SK-N-SH treated with all-trans-retinoic acid at 6 μM for 48 hours (cell line): ENCODE data around the gene PLCB4.

Experiments used
- ESRRG ChIP-seq: fragments of 250-450 bp; sonication (Bioruptor Pico); IDR thresholded peaks from 2 replicates; pipeline ENCODE4 v1.6.1; 2021; ENCODE audit warnings: mild to moderate bottlenecking
- GLIS3 ChIP-seq: fragments of 250-450 bp; sonication (Bioruptor Pico); IDR thresholded peaks from 2 replicates; pipeline ENCODE4 v1.5.0; 2020; ENCODE audit warnings: mild to moderate bottlenecking, moderate library complexity
- SNAI2 ChIP-seq: fragments of 250-450 bp; sonication (Bioruptor Pico); IDR thresholded peaks from 2 replicates; pipeline ENCODE4 v1.5.0; 2020; ENCODE audit warnings: mild to moderate bottlenecking, moderate library complexity
- ZC3H10 ChIP-seq: fragments of 250-450 bp; sonication (Bioruptor Pico); IDR thresholded peaks from 2 replicates; pipeline ENCODE4 v1.5.1; 2021; ENCODE audit warnings: mild to moderate bottlenecking, moderate library complexity
- ZNF70 ChIP-seq: fragments of 450-650 bp; formaldehyde crosslinking; IDR thresholded peaks from 2 replicates; pipeline ENCODE4 v1.5.0; 2020; ENCODE audit warnings: mild to moderate bottlenecking, moderate library complexity
- TF ChIP-seq, protein P1 (sequence below): fragments of 250-450 bp; sonication (Bioruptor Pico); IDR thresholded peaks from 2 replicates; pipeline ENCODE4 v1.8.0; 2020; ENCODE audit warnings: mild to moderate bottlenecking, moderate library complexity, borderline replicate concordance

- TF ChIP-seq SNAI2 (CRISPR knock-in tag) (no peak), ZNF70 (CRISPR knock-in tag) (no peak), GLIS3 (CRISPR knock-in tag) (no peak), ZC3H10 (CRISPR knock-in tag) (no peak), ESRRG (CRISPR knock-in tag) (no peak)
- TF ChIP-seq, protein P1, sequence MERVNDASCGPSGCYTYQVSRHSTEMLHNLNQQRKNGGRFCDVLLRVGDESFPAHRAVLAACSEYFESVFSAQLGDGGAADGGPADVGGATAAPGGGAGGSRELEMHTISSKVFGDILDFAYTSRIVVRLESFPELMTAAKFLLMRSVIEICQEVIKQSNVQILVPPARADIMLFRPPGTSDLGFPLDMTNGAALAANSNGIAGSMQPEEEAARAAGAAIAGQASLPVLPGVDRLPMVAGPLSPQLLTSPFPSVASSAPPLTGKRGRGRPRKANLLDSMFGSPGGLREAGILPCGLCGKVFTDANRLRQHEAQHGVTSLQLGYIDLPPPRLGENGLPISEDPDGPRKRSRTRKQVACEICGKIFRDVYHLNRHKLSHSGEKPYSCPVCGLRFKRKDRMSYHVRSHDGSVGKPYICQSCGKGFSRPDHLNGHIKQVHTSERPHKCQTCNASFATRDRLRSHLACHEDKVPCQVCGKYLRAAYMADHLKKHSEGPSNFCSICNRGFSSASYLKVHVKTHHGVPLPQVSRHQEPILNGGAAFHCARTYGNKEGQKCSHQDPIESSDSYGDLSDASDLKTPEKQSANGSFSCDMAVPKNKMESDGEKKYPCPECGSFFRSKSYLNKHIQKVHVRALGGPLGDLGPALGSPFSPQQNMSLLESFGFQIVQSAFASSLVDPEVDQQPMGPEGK (CRISPR knock-in tag) = no peak
These were observed 427.3 kb downstream of the PLCB4 start for GRCh38 chr20:9496155-9496554.
